ENCODE data around the gene GALNT12.

DNA sequence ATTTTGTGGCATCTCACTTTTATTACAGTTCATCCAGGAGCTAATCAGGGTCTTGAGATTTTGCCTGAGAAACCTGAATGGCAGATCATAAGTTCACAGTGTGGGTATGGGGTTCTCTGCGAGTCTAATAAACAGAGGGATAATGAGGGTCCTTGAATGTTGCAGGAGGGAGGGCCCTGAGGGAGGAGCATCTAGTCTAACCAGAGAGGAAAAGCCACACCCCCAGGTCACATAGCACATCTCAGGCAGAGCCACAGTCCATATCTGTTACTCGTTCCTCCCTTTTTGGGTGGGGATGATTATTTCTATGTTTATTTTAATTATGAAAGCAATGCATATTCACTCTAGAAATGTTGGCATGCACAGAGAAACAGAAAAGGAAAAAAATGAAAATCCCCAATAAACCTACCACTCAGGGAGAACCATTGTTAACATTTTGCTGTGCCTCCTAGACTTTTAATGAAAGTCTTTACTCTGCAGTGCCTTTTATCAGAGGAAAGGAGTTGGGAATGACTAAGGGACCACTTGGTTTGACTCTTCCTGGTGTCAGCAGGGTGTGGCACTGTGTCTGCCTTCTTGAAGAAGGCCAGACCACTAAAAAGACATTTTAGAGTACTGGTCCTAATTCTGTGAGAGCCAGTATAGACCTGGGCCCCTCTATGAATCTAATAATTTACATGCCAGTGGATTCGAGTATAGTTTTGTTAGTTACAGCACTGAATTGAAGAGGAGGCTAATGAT lies 2.8 kb downstream of the GALNT12 start:
- TF ChIP-seq CTCF (IDR thresholded peaks at IDR 0.05) = no peak
- no peak for TF ChIP-seq POLR2AphosphoS5 (IDR thresholded peaks at IDR 0.05; ENCODE audit: low read depth, low read length)
- TF ChIP-seq REST (IDR thresholded peaks at IDR 0.05; ENCODE audit: insufficient read depth in 1 of 2, low read depth in 2 of 2, low read length in 1 of 2) = no peak
- no peak for TF ChIP-seq TCF7L2 (IDR thresholded peaks at IDR 0.05; ENCODE audit: low read depth, low read length)
- no peak for TF ChIP-seq SIN3A (IDR thresholded peaks at IDR 0.05; ENCODE audit: borderline replicate concordance, insufficient read depth, low read depth, low read length)
